HG03342 (cell line): Measurements from ENCODE around the gene GM2A.
A peak's percentile ranks its signal among the peaks of the same experiment; 100 is the strongest.
"Not testable (repeated sequence)": the region's sequence is repeated elsewhere in the genome, so short reads cannot be mapped to it uniquely, and the experiment has no call there.

Experiments
- ATAC-seq: cut with Tn5 transposase; IDR thresholded peaks from one replicate; pipeline ENCODE4 v1.9.1; 2021; ENCODE audit warnings: mild to moderate bottlenecking, moderate library complexity; ENCODE audit not compliant: unreplicated experiment

The GM2A gene

DNA sequence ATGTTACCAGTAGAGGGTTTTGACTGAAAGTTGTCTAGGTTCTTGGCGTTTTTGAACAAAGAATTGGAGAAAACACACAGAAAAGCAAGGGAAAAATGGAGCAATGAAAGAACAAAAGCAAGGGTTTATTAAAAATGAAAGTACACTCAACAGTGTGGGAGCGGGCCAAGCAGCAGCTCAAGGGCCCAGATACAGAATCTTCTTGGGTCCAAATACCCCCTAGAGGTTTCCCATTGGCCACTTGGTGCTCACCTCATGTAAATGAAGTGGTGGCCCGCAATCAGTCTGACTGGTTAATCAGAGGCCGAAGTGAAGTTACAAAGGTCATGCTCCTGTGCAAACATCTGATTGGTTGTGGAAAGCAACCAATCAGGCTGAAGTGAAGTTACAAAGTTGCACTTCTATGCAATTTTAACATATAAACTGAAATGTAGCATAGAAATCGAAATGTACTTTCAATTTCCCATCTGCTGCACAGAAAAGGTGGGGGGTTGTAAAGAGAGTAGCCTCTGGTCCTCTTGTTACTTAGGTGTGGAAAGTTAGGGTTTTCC lies 1.9 kb upstream of the GM2A start:
- no peak for ATAC-seq

DNA sequence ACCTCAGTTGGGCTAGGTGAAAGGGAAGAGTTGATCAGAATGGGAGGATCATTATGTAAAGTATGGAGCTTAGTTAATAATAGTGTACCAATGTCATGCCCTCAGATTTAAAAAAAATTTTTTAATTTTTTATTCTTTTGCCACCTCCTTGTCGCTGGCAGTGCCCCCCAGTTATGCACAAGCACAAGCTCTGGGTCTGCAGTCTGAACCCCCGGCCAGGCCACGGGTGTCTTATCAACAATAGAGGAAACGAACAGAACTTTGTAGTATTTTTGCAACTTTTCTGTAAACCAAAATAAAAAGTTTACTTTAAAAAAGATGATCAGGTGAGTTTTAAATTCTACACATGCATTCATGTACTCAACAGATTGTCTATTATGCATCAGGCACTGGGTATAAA lies 1.4 kb upstream of the GM2A start:
- no peak for ATAC-seq

DNA sequence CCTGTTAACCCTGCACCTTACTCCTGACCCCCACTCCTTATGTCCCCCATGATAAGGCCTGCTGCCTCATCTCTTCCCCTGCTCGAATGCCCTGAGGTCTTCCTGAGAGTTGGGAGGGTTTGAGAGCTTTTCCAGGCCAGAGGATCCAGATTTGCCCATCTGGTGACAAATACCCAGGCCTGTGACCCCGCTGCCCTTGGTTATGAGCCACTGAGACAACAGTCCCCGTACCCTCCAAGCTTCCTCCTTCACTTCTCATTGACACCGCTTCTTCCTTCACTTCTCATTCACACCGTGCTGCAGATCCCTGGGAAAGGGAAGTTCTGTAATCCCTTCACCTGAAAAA lies 593 bp downstream of the GM2A start:
- no peak for ATAC-seq

- no peak for ATAC-seq
Measured at GRCh38 chr5:151254556-151254955, 1.6 kb downstream of the GM2A start.

DNA sequence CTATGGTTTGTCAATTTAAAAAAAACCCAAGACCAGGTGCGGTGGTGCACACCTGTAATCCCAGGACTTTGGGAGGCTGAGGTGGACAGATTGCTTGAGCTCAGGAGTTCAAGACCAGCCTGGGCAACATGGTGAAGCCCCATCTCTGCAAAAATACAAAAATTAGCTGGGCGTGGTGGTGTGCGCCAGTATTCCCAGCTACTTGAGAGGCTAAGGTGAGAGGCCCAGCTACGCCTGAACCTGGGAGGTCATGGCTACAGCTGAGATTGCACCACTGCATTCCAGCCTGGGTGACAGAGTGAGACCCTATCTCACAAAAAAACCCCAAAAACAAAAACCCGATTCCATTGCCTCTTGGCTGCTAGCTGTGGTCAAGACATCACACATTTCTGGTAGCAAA lies 2.0 kb downstream of the GM2A start:
- ATAC-seq = not testable (repeated sequence)

DNA sequence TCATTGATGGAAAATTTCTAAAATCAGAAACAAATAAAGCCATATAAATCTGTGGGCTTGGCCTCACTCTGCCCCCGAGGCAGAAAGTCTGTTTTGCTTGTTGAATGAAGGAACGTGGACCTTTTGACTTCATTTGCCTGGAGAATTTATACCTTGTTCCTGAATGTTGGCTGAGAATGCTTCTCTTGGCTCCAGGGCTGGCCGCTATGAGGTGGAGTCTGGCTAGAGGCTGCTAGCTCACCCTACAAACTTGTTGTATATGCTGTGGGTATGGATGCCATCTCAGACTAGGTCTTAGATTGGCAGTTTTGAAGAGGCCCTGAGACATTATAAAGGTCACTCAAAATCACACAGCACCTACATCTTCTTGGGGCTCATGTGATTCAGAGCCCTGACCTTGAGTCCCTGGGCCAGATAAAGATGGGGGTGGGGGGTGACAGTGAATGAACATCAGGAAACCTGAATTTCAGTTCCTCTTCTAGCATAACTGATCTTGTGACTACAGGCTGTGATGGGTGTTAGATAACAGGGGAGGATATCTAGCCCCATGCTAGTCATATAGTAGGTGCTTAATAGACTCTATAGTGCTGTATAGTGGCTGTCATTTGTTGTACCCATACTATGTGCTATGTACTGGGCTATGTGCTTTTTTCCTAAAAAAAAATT lies 2.8 kb downstream of the GM2A start:
- peak; percentile 42 for ATAC-seq

DNA sequence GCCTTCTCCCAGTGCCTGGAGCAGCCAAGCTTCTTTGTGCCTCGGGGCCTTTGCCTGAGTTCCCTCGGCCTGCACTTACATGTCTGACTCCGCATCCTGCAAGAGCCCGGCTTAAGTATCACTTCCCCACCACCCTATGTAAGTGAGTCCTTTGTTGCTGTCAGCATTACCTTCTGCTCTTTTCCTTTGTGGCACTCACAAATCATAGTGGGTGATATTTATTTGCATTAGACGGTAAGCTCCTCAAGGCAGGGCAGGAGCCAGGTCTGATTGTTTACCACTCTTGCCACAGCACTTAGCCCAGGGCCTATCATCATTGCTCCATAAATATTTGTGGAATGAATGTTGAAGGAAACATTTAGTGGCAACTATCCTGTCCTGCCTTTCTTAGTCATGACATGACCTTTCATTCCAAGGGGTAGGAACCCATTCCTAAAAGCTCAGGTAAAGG lies 4.8 kb downstream of the GM2A start:
- ATAC-seq = peak; percentile 29

DNA sequence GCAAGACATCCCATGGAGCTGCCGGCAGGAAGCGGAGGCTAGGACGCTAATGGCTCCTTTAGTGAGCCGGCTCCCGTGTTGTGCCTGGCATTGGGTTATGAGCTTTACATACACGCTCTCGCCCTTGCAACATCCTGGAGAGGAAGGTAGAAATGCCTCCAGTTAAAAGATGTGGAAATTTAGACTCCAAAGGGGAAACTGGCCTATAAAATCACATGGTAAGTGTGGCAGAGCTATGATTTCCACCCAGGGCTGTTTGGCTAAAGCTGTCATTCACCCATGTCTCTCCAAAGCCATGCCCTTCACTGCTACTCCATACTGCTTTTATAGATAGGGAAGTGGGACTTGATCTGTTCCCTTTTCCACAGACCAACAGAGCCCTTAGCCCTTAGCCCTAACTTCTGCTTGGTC lies 5.2 kb downstream of the GM2A start:
- ATAC-seq = no peak

DNA sequence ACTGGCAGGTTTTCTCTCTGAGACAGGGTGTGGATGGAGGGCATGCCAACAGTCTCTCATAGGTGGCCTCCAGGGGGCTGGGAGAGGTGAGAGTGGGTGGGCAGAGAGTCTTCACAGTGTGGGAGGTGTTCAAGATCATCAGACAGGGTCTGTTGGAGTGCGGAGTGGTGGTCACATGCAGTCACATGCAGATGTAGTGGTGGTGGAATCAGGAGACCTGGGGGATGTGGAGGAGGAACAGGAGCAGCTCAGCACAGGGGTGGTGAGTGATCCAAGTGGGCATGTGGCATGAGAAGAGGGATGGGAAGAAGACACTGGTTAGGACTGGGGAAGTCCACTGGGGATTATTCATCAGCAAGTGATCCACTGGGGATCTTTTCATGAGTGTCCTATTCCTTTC lies 5.8 kb downstream of the GM2A start:
- no peak for ATAC-seq

DNA sequence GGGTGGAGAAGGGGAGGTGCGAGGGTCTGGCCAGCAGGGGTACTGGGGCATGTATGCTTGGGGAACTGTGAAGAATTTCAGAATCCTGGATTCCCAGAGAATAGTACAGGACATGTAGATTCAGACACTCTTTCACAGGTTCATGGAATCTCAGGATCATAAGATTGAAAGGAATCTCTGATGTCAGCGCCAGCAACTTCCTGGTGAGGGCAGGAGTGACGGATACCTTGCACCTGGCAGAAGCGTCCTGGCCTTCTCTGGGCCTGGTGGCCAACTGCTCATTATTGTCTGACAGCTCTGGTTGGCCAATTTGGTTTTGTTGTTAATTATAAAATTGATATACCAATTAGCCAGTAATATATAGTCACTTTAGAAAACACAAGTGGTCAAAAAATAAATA lies 6.9 kb downstream of the GM2A start:
- no peak for ATAC-seq

GRCh38 chr5:151262532-151262931 lies 9.5 kb downstream of the GM2A start:
- no peak for ATAC-seq

DNA sequence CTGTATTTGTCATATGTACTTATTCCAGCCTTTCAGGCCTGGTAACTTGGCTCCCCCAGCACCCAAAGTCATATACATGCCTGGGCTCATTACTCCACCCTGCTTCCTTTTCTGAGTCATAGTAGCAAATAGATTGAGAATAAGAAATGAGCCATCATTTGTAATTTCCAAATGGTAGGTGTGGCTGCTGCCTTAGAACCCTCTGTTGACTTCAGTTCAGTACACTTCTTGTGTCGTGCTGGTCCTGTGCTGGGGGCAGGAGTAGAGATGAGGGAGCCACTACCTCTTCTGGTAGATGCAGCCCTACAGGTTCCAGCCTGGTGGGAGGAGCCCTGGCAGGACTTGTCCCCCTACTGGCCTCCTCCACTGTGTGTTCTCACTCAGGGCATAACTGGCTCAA lies 11.1 kb downstream of the GM2A start:
- no peak for ATAC-seq

DNA sequence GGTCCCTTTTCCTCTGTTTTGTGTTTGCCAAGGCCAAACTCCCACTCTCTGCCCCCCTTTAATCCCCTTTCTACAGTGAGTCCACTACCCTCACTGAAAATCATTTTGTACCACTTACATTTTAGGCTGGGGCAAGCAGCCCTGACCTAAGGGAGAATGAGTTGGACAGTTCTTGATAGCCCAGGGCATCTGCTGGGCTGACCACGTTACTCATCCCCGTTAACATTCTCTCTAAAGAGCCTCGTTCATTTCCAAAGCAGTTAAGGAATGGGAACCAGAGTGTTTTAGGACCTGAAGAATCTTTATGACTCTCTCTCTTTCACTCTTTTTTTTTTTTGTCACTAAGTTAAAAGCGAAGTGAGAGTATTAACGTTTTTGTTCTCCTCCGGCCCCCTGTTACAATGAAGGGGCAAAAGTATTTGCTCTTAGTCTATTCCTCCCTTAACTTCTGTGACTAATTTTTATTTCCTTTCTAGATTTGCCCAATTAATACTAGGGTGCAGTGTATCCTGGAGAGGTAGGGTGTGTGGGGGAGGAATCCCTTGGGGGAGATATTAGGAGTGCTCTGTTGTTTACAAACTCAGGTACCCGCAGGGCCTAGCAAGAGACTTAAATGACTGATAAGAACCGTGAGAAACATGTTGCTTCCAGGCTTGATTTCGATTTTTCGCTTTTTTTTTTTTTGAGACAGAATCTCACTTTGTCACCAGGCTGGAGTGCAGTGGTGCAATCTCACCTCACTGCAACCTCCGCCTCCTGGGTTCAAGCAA lies 14.7 kb downstream of the GM2A start:
- ATAC-seq = no peak

DNA sequence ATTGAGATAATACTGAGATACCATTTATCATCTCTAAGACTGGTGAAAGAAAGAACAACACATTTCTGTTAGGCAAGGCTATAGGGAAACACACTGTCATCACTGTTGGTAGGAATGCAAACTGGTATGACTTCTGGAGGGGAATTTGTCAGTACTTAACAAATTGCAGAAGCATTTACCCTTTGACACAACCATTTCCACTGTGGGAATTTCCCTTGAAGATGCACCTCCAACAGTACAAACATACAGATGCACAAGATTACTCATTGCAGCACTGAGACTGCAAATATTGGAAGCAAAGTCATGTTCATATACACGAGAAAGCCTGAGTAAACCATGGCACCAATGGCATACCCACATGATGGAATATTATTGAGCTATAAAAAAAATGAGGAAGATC lies 17.6 kb downstream of the GM2A start:
- peak; percentile 93 for ATAC-seq

DNA sequence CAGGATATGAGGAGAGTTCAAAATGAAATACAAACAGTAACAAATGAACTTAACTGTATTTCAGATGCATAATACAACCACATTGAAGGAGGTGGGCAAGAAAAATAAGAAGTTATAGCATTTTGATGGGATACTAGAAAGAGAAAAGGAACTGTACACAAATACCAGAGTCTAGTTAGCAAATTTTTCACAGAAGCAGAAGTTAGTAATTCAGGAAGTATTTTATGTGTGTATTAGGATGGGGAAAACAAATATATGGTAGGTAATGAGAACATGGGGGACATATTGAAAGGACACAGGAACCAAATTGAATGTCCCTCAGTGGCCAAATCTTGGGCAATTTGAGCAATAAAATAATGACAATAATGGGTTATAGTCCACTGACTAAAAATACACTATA lies 18.4 kb downstream of the GM2A start:
- ATAC-seq = no peak

GRCh38 chr5:151274666-151275065 lies 21.7 kb downstream of the GM2A start:
- no peak for ATAC-seq

DNA sequence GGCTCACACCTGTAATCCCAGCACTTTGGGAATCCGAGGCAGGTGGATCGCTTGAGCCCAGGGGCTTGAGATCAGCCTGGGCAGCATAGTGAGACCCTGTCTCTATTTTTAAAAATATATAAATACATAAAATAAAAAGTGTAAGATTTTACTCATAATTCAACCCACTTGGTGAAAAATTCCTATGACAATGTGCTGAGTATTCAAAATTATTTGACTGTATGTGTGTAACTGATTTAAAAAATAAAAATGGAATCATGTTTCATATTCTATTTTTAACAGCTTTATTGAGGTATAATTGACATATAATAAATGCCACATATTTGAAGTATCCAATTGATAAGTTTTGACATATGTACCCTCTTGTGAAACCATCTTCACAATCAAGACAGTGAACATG lies 22.8 kb downstream of the GM2A start:
- ATAC-seq = no peak

DNA sequence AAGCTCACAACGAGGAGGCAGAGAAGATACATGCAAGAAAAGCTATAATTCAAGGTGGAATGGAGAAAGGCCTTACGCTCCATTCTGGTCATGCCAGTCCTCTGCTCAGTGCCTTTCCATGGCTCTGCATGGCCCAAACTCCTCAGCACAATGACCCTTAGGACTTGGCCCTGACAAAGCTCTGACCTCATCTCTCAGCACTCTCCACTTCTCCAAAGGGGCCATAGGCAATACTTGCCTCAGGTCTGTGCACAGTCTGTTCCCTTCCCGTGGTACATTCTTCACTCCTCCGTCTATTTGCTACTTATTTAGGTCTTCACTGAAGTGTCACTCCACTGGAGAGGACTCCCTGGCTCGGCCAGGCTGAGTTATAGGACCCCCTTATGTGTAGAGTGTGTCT lies 25.9 kb downstream of the GM2A start:
- no peak for ATAC-seq

DNA sequence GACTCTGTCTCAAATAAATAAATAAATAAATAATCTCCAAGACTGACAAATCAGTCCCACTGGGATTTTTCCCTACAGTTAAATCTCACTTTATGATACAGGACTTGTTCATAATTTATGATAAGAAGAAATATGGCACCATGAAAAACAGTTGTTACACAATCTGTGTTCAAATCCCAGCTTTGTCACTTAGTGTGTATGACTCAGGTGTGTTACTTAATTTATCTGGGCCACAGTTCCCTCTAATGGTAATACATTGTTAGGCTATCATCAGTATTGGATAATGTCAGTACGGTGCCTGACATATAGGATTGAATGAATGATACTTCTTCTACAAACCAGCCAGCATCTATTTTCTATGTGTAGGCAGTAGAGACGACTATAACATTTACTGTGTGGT lies 27.5 kb downstream of the GM2A start:
- no peak for ATAC-seq

GRCh38 chr5:151281001-151281639 lies 28.1 kb downstream of the GM2A start:
- no peak for ATAC-seq

DNA sequence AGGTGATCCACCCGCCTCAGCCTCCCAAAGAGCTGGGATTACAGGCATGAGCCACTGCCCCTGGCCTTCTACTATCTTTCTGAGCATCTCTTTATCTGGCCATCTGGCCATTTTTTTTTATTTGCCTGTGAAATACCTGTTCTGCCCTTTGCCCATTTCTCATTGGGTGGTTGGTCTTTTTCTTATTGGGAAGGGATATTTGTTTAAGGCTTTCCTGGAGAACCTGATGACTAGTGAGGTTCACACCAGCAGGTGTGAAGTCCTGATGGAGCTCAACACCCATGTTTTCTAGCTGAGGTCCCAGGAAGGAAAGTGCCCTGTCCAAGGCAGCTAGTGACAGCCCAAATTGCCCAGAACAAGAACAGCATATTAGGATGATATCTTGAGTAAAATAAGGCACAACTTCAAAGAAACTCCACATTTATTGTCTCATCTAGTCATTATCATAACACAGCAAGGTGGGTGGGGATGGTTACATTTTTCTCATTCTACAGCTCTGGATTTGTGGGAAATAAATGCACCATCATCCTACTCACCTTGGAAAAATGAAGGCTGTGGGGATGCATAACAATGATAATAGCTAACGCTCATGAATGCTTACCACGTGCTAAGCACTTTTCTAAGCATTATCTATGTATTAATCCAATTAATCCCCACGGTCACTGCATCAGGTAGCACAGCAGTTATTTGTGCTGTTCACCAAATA lies 30.3 kb downstream of the GM2A start:
- ATAC-seq = no peak
